Measurements from ENCODE around the gene BRINP2. TPM values are rescaled to one million over a fixed set of nuclear protein-coding genes. Genes with fewer than 3 reads are reported as not detected.

BRINP2 gene
- total and polyA plus RNA-seq, 2 of the 13 experiments (the other 11 are each of a cell fraction or from before 2014, with no cell fraction given), result 0.08 to 0.20 TPM

DNA sequence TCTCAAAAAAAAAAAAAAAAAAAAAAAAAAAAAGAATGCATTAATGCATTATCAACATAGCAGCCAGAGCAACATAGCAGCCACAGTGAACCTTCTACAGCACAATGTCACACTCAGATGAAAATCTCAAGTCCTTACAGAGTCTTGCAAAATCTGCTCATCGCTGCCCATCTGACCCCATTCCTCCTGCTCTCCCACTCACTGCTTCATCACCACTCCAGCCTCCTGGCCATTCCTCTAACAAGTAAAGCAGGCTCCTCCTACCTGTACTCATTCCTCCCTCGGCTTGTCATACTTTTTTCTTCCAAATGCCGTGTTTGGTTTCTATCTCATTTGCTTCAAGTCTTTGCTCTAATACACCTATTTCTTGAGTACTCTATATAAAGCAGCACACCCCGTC lies 29.5 kb downstream of the BRINP2 start:
- H3K27me3 ChIP-seq (ENCODE audit: control insufficient read depth in 1 of 2, insufficient read depth in 2 of 2, low read length in 2 of 2), result no peaks in the 10 kb centered on the region
- H3K4me3 ChIP-seq (replicated peaks in 1 of 3; ENCODE audit: insufficient read depth in 1 of 3, low read depth in 2 of 3, low read length in 3 of 3), result no peak overlapping the region
- no TSS peak for BruUV-seq (replicated peaks)
- CTCF ChIA-PET (ENCODE audit: low intra/inter-chr PET ratio, low total read pairs), result no interaction called here
- H2AFZ ChIP-seq (ENCODE audit: low read length), result no peak overlapping the region
- no peak overlapping the region for H3K27ac ChIP-seq (ENCODE audit: extremely low read length, insufficient read depth, low read length)
- in situ Hi-C loops (cut with HindIII; ENCODE audit: extremely low pct_ligation_motif_present, low pct_unique_long_range_greater_than_20kb) (no loop called here), intact Hi-C loops (cut with micrococcal nuclease; ENCODE audit: unreplicated experiment) (no loop called here)
- no peak overlapping the region for H3K4me2 ChIP-seq (ENCODE audit: low read depth, low read length)
- ATAC-seq (no peak), FAIRE-seq (no peak), DNase-seq (ENCODE audit: low spot score) (no peak)
- WGBS (ENCODE audit: low lambda C conversion rate), result 8% methylated on average over 4 of the region's 4 CpGs
- TF ChIP-seq HNRNPK (IDR thresholded peaks at IDR 0.05; ENCODE audit: low read depth, low read length, poor library complexity, severe bottlenecking) (no peak), ZNF766 (CRISPR knock-in tag; IDR thresholded peaks at IDR 0.05; ENCODE audit: borderline replicate concordance) (no peak), SMC3 (IDR thresholded peaks at IDR 0.05; ENCODE audit: low read length) (no peak), HDAC6 (IDR thresholded peaks at IDR 0.05; ENCODE audit: low read depth, low read length) (no peak), ZNF317 (CRISPR knock-in tag; IDR thresholded peaks at IDR 0.05) (no peak), ZNF20 (CRISPR knock-in tag; IDR thresholded peaks at IDR 0.05) (no peak), GFI1 (CRISPR knock-in tag; IDR thresholded peaks at IDR 0.05; ENCODE audit: borderline replicate concordance) (no peak)
- TF ChIP-seq, protein P1, sequence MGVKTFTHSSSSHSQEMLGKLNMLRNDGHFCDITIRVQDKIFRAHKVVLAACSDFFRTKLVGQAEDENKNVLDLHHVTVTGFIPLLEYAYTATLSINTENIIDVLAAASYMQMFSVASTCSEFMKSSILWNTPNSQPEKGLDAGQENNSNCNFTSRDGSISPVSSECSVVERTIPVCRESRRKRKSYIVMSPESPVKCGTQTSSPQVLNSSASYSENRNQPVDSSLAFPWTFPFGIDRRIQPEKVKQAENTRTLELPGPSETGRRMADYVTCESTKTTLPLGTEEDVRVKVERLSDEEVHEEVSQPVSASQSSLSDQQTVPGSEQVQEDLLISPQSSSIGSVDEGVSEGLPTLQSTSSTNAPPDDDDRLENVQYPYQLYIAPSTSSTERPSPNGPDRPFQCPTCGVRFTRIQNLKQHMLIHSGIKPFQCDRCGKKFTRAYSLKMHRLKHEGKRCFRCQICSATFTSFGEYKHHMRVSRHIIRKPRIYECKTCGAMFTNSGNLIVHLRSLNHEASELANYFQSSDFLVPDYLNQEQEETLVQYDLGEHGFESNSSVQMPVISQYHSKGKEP (CRISPR knock-in tag; IDR thresholded peaks at IDR 0.05), result no peak
- TF ChIP-seq, protein P2, sequence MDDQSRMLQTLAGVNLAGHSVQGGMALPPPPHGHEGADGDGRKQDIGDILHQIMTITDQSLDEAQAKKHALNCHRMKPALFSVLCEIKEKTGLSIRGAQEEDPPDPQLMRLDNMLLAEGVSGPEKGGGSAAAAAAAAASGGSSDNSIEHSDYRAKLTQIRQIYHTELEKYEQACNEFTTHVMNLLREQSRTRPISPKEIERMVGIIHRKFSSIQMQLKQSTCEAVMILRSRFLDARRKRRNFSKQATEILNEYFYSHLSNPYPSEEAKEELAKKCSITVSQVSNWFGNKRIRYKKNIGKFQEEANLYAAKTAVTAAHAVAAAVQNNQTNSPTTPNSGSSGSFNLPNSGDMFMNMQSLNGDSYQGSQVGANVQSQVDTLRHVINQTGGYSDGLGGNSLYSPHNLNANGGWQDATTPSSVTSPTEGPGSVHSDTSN (CRISPR knock-in tag; IDR thresholded peaks at IDR 0.05; ENCODE audit: borderline replicate concordance), result no peak
- TF ChIP-seq, protein P3, sequence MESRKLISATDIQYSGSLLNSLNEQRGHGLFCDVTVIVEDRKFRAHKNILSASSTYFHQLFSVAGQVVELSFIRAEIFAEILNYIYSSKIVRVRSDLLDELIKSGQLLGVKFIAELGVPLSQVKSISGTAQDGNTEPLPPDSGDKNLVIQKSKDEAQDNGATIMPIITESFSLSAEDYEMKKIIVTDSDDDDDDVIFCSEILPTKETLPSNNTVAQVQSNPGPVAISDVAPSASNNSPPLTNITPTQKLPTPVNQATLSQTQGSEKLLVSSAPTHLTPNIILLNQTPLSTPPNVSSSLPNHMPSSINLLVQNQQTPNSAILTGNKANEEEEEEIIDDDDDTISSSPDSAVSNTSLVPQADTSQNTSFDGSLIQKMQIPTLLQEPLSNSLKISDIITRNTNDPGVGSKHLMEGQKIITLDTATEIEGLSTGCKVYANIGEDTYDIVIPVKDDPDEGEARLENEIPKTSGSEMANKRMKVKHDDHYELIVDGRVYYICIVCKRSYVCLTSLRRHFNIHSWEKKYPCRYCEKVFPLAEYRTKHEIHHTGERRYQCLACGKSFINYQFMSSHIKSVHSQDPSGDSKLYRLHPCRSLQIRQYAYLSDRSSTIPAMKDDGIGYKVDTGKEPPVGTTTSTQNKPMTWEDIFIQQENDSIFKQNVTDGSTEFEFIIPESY (CRISPR knock-in tag; IDR thresholded peaks at IDR 0.05), result no peak
- TF ChIP-seq, protein P4, sequence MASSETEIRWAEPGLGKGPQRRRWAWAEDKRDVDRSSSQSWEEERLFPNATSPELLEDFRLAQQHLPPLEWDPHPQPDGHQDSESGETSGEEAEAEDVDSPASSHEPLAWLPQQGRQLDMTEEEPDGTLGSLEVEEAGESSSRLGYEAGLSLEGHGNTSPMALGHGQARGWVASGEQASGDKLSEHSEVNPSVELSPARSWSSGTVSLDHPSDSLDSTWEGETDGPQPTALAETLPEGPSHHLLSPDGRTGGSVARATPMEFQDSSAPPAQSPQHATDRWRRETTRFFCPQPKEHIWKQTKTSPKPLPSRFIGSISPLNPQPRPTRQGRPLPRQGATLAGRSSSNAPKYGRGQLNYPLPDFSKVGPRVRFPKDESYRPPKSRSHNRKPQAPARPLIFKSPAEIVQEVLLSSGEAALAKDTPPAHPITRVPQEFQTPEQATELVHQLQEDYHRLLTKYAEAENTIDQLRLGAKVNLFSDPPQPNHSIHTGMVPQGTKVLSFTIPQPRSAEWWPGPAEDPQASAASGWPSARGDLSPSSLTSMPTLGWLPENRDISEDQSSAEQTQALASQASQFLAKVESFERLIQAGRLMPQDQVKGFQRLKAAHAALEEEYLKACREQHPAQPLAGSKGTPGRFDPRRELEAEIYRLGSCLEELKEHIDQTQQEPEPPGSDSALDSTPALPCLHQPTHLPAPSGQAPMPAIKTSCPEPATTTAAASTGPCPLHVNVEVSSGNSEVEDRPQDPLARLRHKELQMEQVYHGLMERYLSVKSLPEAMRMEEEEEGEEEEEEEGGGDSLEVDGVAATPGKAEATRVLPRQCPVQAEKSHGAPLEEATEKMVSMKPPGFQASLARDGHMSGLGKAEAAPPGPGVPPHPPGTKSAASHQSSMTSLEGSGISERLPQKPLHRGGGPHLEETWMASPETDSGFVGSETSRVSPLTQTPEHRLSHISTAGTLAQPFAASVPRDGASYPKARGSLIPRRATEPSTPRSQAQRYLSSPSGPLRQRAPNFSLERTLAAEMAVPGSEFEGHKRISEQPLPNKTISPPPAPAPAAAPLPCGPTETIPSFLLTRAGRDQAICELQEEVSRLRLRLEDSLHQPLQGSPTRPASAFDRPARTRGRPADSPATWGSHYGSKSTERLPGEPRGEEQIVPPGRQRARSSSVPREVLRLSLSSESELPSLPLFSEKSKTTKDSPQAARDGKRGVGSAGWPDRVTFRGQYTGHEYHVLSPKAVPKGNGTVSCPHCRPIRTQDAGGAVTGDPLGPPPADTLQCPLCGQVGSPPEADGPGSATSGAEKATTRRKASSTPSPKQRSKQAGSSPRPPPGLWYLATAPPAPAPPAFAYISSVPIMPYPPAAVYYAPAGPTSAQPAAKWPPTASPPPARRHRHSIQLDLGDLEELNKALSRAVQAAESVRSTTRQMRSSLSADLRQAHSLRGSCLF (CRISPR knock-in tag; IDR thresholded peaks at IDR 0.05; ENCODE audit: borderline replicate concordance), result no peak
- TF ChIP-seq, protein P5, sequence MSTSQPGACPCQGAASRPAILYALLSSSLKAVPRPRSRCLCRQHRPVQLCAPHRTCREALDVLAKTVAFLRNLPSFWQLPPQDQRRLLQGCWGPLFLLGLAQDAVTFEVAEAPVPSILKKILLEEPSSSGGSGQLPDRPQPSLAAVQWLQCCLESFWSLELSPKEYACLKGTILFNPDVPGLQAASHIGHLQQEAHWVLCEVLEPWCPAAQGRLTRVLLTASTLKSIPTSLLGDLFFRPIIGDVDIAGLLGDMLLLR (CRISPR knock-in tag; IDR thresholded peaks at IDR 0.05), result no peak
- TF ChIP-seq, protein P6, sequence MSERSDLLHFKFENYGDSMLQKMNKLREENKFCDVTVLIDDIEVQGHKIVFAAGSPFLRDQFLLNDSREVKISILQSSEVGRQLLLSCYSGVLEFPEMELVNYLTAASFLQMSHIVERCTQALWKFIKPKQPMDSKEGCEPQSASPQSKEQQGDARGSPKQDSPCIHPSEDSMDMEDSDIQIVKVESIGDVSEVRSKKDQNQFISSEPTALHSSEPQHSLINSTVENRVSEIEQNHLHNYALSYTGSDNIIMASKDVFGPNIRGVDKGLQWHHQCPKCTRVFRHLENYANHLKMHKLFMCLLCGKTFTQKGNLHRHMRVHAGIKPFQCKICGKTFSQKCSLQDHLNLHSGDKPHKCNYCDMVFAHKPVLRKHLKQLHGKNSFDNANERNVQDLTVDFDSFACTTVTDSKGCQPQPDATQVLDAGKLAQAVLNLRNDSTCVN (CRISPR knock-in tag; IDR thresholded peaks at IDR 0.05; ENCODE audit: borderline replicate concordance), result no peak
- H3K9me3 ChIP-seq (ENCODE audit: low read length), result no peaks in the 10 kb centered on the region
- no peaks in the 10 kb centered on the region for H4K20me1 ChIP-seq (ENCODE audit: insufficient read depth, low read length)
- H3K36me3 ChIP-seq (replicated peaks in 1 of 2; ENCODE audit: control insufficient read depth in 1 of 2, insufficient read depth in 2 of 2, low read length in 2 of 2), result no peaks in the 10 kb centered on the region
- H3K9ac ChIP-seq (ENCODE audit: insufficient read depth, low read depth, low read length), result no peak overlapping the region
- POLR2A ChIA-PET, result no interaction called here
- no peaks in the 10 kb centered on the region for H3K4me1 ChIP-seq (ENCODE audit: insufficient read depth, low read length)
- H3K79me2 ChIP-seq (ENCODE audit: insufficient read depth, low read length), result no peaks in the 10 kb centered on the region
